ENCODE results near the gene VAPA.

DNA sequence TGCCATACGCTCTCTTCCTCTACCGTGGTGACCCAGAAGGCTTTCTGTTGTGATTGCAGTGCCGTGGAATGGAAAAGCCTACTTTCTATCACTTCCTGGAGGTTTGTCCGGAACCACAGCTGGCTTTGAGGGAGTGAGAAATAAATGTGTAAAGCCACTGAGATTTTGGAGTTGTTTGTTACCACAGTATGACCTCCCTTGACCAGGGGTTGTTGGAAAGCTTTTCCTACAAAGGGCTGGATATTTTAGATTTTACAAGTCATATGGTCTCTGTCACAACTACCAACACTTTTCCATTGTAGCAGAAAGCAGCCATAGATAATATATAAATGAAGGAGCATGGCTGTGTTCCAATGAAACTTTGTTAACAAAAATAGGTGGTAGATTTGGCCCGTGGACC, 70.3 kb downstream of the VAPA start:
- TF ChIP-seq EZH2 (IDR thresholded peaks at IDR 0.05; ENCODE audit: low read length, missing control alignments), result no peak
- no peak for TF ChIP-seq CTCF (conservative IDR thresholded peaks at IDR 0.05 in 1 of 2, IDR thresholded peaks at IDR 0.05 in 1 of 2; ENCODE audit: low read depth in 1 of 2, low read length in 2 of 2)
